Activated CD4-positive, CD25-positive, alpha-beta regulatory T cell treated with anti-CD3 and anti-CD28 coated beads, Interleukin-2, amount 50 U/mL, for 16 hours (primary cell): ENCODE measurements around the gene DCLK3.

ENCODE experiments used
- DNase-seq: peaks from one replicate; pipeline ENCODE4 v3.0.0-alpha.2; 2020; ENCODE audit warnings: low read depth, low spot score

DCLK3 gene

GRCh38 chr3:36769926-36770325 is 5.6 kb upstream of the DCLK3 start:
- no peak for DNase-seq

GRCh38 chr3:36765104-36765503 is 751 bp upstream of the DCLK3 start:
- no peak for DNase-seq

- DNase-seq: no peak
Observed at GRCh38 chr3:36764704-36765038, 318 bp upstream of the DCLK3 start.

GRCh38 chr3:36762918-36763849 is 1.2 kb downstream of the DCLK3 start:
- DNase-seq: no peak

GRCh38 chr3:36761779-36762178 is 2.6 kb downstream of the DCLK3 start:
- DNase-seq: no peak

- no peak for DNase-seq
Observed at GRCh38 chr3:36756269-36756668, 8.1 kb downstream of the DCLK3 start.

- DNase-seq: no peak
Observed at GRCh38 chr3:36751326-36751725, 13.0 kb downstream of the DCLK3 start.

- no peak for DNase-seq
Observed at GRCh38 chr3:36750737-36751136, 13.6 kb downstream of the DCLK3 start.

GRCh38 chr3:36744763-36745162 is 19.6 kb downstream of the DCLK3 start:
- no peak for DNase-seq

GRCh38 chr3:36743826-36744225 is 20.5 kb downstream of the DCLK3 start:
- DNase-seq: no peak

- DNase-seq: no peak
Observed at GRCh38 chr3:36741285-36741684, 23.1 kb downstream of the DCLK3 start.

GRCh38 chr3:36740787-36741186 is 23.6 kb downstream of the DCLK3 start:
- no peak for DNase-seq

GRCh38 chr3:36738702-36739101 is 25.7 kb downstream of the DCLK3 start:
- no peak for DNase-seq

- DNase-seq: no peak
Observed at GRCh38 chr3:36736301-36736700, 28.1 kb downstream of the DCLK3 start.

GRCh38 chr3:36734742-36735141 is 29.6 kb downstream of the DCLK3 start:
- DNase-seq: no peak

GRCh38 chr3:36733723-36734122 is 30.6 kb downstream of the DCLK3 start:
- no peak for DNase-seq

GRCh38 chr3:36733162-36733696 is 31.1 kb downstream of the DCLK3 start:
- no peak for DNase-seq

- no peak for DNase-seq
Observed at GRCh38 chr3:36730966-36731365, 33.4 kb downstream of the DCLK3 start.

GRCh38 chr3:36729204-36730056 is 34.9 kb downstream of the DCLK3 start:
- no peak for DNase-seq

- no peak for DNase-seq
Observed at GRCh38 chr3:36714343-36715086, 49.8 kb downstream of the DCLK3 start.

GRCh38 chr3:36713904-36714303 is 50.4 kb downstream of the DCLK3 start:
- DNase-seq: no peak

GRCh38 chr3:36710606-36711005 is 53.7 kb downstream of the DCLK3 start:
- DNase-seq: no peak
